Measurements from ENCODE around the gene CEP250. TPM values are rescaled to one million over a fixed set of nuclear protein-coding genes. Genes with fewer than 3 reads are reported as not detected.

CEP250 gene
- total and polyA plus RNA-seq, 2 of the 4 experiments (the other 2 are of a cell fraction): 22.7 to 35.1 TPM

DNA sequence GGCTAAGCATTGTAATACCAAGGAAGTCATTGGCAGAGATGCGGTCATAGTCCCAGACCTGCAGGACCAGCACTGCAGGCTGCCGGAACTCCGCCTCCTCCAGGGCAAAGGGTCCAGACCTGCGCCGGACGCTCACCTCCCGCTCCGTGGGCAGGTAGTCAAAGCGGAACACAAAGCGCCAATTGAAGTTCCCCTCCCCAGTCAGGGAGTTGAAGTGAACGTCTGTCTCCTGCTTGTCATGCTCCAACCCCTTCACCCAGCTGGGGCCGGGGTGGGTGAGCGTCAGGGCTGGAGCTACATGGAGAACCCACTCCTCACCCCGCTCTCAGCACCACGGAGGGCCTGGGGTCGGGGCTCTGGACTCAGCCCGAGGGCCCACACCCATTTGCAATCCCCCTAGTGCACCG is 104.7 kb downstream of the CEP250 start:
- in situ Hi-C loops (cut with MboI; ENCODE audit: low sequenced_read_pairs): no loop called here
- no TSS peak for BruUV-seq (replicated peaks)

More for the DNA sequence above, 104.7 kb downstream of the CEP250 start:
- no peak overlapping the region for H3K18ac ChIP-seq (ENCODE audit: low read depth, low read length)
- no peaks in the 10 kb centered on the region for H3K9me3 ChIP-seq (ENCODE audit: control insufficient read depth, insufficient read depth, low read length)
- no peak overlapping the region for H3K56ac ChIP-seq (ENCODE audit: extremely low read depth, insufficient read depth, low read length)
- dilution Hi-C loops (cut with HindIII; ENCODE audit: low sequenced_read_pairs, unreplicated experiment) (no loop called here), intact Hi-C loops (cut with micrococcal nuclease) (loop anchor here (10.0 kb wide), 1 partner anchor 105 kb away; the partner anchor contains the start of genes CPNE1 and RBM12)
- no peaks in the 10 kb centered on the region for H3K27me3 ChIP-seq (ENCODE audit: control insufficient read depth, insufficient read depth, low read length)
- DNase-seq: no peak
- H4K5ac ChIP-seq (ENCODE audit: low read depth, low read length): no peak overlapping the region
- TF ChIP-seq RCOR1 (IDR thresholded peaks at IDR 0.05; ENCODE audit: insufficient replicate concordance, low read length) (no peak), RFX5 (IDR thresholded peaks at IDR 0.05; ENCODE audit: low read depth, low read length) (no peak), CHD1 (IDR thresholded peaks at IDR 0.05; ENCODE audit: low read depth, low read length) (no peak), MAFK (IDR thresholded peaks at IDR 0.05; ENCODE audit: low read depth, low read length) (no peak), MAZ (IDR thresholded peaks at IDR 0.05; ENCODE audit: borderline replicate concordance, low read depth, low read length) (no peak), CEBPB (IDR thresholded peaks at IDR 0.05; ENCODE audit: low read depth, low read length) (no peak), MXI1 (IDR thresholded peaks at IDR 0.05; ENCODE audit: borderline replicate concordance, low read depth, low read length) (no peak), NFE2L2 (IDR thresholded peaks at IDR 0.05; ENCODE audit: low read depth, low read length) (no peak), SMC3 (IDR thresholded peaks at IDR 0.05; ENCODE audit: low read depth, low read length) (no peak), BHLHE40 (IDR thresholded peaks at IDR 0.05; ENCODE audit: low read depth, low read length) (no peak)
- TF ChIP-seq, protein P1, sequence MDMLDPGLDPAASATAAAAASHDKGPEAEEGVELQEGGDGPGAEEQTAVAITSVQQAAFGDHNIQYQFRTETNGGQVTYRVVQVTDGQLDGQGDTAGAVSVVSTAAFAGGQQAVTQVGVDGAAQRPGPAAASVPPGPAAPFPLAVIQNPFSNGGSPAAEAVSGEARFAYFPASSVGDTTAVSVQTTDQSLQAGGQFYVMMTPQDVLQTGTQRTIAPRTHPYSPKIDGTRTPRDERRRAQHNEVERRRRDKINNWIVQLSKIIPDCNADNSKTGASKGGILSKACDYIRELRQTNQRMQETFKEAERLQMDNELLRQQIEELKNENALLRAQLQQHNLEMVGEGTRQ (IDR thresholded peaks at IDR 0.05; ENCODE audit: low read depth, low read length): no peak
- TF ChIP-seq, protein P2, sequence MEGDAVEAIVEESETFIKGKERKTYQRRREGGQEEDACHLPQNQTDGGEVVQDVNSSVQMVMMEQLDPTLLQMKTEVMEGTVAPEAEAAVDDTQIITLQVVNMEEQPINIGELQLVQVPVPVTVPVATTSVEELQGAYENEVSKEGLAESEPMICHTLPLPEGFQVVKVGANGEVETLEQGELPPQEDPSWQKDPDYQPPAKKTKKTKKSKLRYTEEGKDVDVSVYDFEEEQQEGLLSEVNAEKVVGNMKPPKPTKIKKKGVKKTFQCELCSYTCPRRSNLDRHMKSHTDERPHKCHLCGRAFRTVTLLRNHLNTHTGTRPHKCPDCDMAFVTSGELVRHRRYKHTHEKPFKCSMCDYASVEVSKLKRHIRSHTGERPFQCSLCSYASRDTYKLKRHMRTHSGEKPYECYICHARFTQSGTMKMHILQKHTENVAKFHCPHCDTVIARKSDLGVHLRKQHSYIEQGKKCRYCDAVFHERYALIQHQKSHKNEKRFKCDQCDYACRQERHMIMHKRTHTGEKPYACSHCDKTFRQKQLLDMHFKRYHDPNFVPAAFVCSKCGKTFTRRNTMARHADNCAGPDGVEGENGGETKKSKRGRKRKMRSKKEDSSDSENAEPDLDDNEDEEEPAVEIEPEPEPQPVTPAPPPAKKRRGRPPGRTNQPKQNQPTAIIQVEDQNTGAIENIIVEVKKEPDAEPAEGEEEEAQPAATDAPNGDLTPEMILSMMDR (conservative IDR thresholded peaks at IDR 0.05; ENCODE audit: low read depth, low read length): no peak
- no peak for ATAC-seq (ENCODE audit: low read depth)
- H3K9ac ChIP-seq (ENCODE audit: low read depth, low read length): no peak overlapping the region
- no peak overlapping the region for H4K8ac ChIP-seq (ENCODE audit: low read depth in 2 of 2, low read length in 2 of 2)
- H2BK15ac ChIP-seq (ENCODE audit: low read depth, low read length): no peak overlapping the region
- H2AK9ac ChIP-seq (replicated peaks; ENCODE audit: low read depth, low read length, poor library complexity): no peak overlapping the region
- no peaks in the 10 kb centered on the region for H3K9me1 ChIP-seq (ENCODE audit: insufficient read depth, low read length)
- no peak overlapping the region for H4K91ac ChIP-seq (ENCODE audit: insufficient read depth, low read depth, low read length)
- H2BK120ac ChIP-seq (ENCODE audit: low read depth, low read length): no peak overlapping the region
- no peaks in the 10 kb centered on the region for H4K20me1 ChIP-seq (ENCODE audit: insufficient read depth, low read length)
- no peak overlapping the region for H3K4me3 ChIP-seq (ENCODE audit: insufficient read depth, low read depth, low read length)
- no peaks in the 10 kb centered on the region for H3K79me1 ChIP-seq (ENCODE audit: low read depth in 1 of 2, low read length in 2 of 2)
- no peak overlapping the region for H2BK20ac ChIP-seq (ENCODE audit: low read depth, low read length)
- ChIA-PET CTCF (interaction anchor here (0.6 kb wide), 1 partner anchor 74 kb away, joined by 3 read pairs; no protein-coding TSS in a partner anchor), POLR2A (ENCODE audit: unreplicated experiment) (no interaction called here)
- 63% methylated on average over 4 of the region's 18 CpGs; no CpG with 5 or more reads in 1 of the 2 experiments for WGBS, 2 experiments (ENCODE audit: extremely low coverage in 2 of 2, insufficient read length in 1 of 2)
- H3K14ac ChIP-seq (replicated peaks; ENCODE audit: low read depth, low read length): no peak overlapping the region
- no peak overlapping the region for H3K23ac ChIP-seq (ENCODE audit: low read depth, low read length)
- H3K4me2 ChIP-seq (ENCODE audit: low read depth, low read length): no peak overlapping the region
- H3K27ac ChIP-seq (ENCODE audit: insufficient read depth, low read length): no peak overlapping the region
- peaks cover 2% of the 10 kb centered on the region for H3K4me1 ChIP-seq (ENCODE audit: control insufficient read depth, insufficient read depth, low read length)
- no peak overlapping the region for H2AFZ ChIP-seq (replicated peaks; ENCODE audit: low read length, poor library complexity)
- H3K36me3 ChIP-seq (ENCODE audit: control insufficient read depth, insufficient read depth, low read length): peaks cover 39% of the 10 kb centered on the region
- H2BK5ac ChIP-seq (ENCODE audit: low read depth, low read length, poor library complexity, severe bottlenecking): no peak overlapping the region
- H2AK5ac ChIP-seq (ENCODE audit: low read depth, low read length): no peak overlapping the region
- no peak overlapping the region for H3K4ac ChIP-seq (ENCODE audit: low read depth, low read length)
